ENCODE data around the gene PKD2L1. TPM values are rescaled to one million over a fixed set of nuclear protein-coding genes. Genes with fewer than 3 reads are reported as not detected.

The PKD2L1 gene
- total RNA-seq, 1 donor from 2014 or later = not detected

DNA sequence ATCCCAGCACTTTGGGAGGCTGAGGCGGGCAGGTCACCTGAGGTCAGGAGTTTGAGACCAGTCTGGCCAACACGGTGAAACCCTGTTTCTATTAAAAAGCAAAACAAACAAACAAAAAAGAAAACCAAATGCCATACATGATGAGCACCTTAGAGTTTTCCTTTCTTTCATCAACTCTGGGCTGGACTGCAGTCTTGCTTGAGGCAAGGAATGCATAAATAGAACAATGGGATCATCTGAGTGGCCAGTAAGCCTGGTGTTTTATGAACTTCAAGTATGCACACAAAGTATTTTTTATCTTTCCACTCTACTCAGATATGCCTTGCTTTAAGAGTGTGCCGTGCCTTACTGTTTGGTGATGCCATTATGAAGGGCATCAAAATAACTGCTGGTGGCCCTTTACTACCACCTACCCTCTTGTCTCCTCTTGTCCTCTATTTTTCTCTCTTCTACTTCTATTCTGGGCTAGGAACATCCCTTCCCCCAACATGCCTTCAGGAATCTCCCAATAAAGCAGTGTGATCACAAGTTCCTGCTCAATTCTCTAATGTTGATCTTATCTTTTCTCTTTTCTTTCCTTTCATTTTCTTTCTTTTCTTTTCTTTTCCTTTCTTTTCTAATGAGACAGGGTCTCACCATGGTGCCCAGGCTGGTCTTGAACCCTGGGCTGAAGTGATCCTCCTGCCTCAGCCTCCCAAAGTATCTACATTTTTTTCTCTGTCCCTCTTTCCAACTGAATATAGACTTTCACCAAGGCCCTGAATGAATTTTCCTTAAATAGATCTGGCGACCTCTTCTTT, 27.2 kb upstream of the PKD2L1 start:
- H3K9me3 Mint-ChIP-seq = no peaks in the 10 kb centered on the region
- H3K27ac Mint-ChIP-seq = peak overlapping the region; percentile 33
- no peak overlapping the region for H3K4me3 Mint-ChIP-seq
- no peaks in the 10 kb centered on the region for H3K27me3 Mint-ChIP-seq (ENCODE audit: low read depth)
- TF ChIP-seq, protein P1, sequence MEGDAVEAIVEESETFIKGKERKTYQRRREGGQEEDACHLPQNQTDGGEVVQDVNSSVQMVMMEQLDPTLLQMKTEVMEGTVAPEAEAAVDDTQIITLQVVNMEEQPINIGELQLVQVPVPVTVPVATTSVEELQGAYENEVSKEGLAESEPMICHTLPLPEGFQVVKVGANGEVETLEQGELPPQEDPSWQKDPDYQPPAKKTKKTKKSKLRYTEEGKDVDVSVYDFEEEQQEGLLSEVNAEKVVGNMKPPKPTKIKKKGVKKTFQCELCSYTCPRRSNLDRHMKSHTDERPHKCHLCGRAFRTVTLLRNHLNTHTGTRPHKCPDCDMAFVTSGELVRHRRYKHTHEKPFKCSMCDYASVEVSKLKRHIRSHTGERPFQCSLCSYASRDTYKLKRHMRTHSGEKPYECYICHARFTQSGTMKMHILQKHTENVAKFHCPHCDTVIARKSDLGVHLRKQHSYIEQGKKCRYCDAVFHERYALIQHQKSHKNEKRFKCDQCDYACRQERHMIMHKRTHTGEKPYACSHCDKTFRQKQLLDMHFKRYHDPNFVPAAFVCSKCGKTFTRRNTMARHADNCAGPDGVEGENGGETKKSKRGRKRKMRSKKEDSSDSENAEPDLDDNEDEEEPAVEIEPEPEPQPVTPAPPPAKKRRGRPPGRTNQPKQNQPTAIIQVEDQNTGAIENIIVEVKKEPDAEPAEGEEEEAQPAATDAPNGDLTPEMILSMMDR (IDR thresholded peaks at IDR 0.05; ENCODE audit: unreplicated experiment) = no peak
- DNase-seq (ENCODE audit: low spot score in 2 of 2, unreplicated experiment in 2 of 2) = no peak
- peaks cover 66% of the 10 kb centered on the region for H3K36me3 Mint-ChIP-seq
- H3K4me1 Mint-ChIP-seq = peaks cover 41% of the 10 kb centered on the region

DNA sequence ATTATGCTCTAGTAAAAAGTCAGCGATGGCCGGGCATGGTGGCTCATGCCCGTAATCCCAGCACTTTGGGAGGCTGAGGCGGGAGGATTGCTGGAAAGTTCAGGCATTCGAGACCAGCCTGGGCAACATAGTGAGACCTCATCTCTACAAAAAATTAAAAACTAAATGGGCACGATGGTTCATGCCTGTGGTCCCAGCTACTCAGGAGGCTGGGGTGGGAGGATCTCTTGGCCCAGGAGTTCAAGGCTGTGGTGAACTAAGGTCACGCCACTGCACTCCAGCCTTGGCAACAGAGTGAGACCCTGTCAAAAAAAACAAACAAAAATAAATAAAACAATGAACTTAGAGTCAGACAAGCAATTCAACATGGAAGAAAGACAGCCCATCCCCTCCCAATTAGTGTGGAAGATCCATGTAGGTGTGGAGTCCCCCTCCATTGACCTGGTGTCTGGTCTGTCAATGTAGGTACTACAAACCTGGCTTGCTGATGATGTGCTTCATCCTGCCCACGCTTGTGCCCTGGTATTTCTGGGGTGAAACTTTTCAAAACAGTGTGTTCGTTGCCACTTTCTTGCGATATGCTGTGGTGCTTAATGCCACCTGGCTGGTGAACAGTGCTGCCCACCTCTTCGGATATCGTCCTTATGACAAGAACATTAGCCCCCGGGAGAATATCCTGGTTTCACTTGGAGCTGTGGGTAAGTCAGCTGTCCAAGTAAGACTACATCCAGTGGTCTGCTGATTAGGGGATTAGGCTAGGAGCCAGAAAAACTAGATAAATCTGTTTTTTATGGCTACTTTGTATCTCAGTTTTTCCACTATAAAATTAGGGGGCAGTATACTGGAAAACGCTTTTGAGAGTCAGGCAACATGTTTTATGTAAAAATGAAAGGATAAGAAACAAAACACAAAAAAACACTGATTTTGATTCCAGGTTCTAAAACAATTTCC, 26.3 kb upstream of the PKD2L1 start:
- no peak for DNase-seq (ENCODE audit: low spot score in 2 of 2, unreplicated experiment in 2 of 2)
- H3K27ac Mint-ChIP-seq = peak overlapping the region; percentile 63
- H3K27me3 Mint-ChIP-seq (ENCODE audit: low read depth) = no peaks in the 10 kb centered on the region
- no peak overlapping the region for H3K4me3 Mint-ChIP-seq
- H3K36me3 Mint-ChIP-seq = peaks cover 63% of the 10 kb centered on the region
- H3K4me1 Mint-ChIP-seq = peaks cover 46% of the 10 kb centered on the region
- TF ChIP-seq, protein P1 (IDR thresholded peaks at IDR 0.05; ENCODE audit: unreplicated experiment) = no peak
- no peaks in the 10 kb centered on the region for H3K9me3 Mint-ChIP-seq

DNA sequence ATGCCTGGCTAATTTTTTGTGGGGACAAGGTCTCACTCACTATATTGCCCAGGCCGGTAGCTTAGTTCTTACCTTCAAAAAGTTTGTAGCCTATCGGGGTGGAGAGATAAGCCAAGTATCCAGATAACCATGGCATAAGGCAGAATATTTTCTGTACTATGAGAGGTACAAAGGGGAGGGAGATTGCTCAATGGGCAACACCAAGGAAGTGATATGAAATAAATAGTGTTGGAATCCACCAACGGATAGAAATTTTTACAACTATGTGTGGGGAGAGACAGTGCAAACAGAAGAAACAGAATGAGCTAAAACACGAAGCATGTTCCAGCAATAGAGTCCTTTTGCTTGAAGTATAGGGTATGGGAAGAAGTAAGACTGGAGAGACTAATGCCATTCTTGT, 25.1 kb upstream of the PKD2L1 start:
- H3K4me3 Mint-ChIP-seq = no peak overlapping the region
- H3K36me3 Mint-ChIP-seq = peaks cover 62% of the 10 kb centered on the region
- no peaks in the 10 kb centered on the region for H3K9me3 Mint-ChIP-seq
- no peaks in the 10 kb centered on the region for H3K27me3 Mint-ChIP-seq (ENCODE audit: low read depth)
- no peak overlapping the region for H3K27ac Mint-ChIP-seq
- peaks cover 55% of the 10 kb centered on the region for H3K4me1 Mint-ChIP-seq
- TF ChIP-seq, protein P1 (IDR thresholded peaks at IDR 0.05; ENCODE audit: unreplicated experiment) = no peak
- no peak for DNase-seq (ENCODE audit: low spot score in 2 of 2, unreplicated experiment in 2 of 2)

DNA sequence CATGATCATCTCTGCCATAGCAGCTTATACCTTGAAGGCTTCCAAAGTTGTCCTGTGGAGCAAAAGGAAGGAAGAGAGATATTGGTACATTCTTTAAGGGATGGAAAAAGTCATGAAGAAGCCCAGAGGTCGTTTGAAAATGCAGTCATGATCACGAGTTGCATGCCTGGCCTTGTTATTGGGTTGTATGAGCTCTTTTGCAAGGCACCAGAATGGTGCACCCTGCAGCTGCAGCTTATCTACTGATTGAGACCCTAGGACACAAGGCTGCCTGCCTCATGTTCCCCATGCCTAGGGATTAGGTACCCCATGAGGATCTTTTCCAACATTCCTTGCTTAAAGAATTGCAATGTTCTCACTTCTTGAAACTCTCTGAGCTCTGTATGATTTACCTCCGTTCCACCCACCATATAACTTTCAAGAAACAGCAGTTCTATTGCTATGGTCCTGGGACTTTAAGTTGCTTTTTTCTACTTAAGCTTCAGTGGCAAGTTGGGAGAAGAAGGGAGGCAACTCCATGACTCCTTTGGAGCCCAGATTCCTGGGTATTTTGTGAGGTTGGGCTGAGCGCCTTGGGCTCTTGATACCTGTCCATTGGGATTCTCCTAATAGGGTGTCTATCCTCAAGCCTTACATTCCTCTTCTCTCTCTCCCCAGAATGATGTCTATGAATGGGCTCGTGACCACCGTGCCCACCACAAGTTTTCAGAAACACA, 23.9 kb upstream of the PKD2L1 start:
- H3K4me1 Mint-ChIP-seq = peaks cover 55% of the 10 kb centered on the region
- H3K4me3 Mint-ChIP-seq = no peak overlapping the region
- no peaks in the 10 kb centered on the region for H3K27me3 Mint-ChIP-seq (ENCODE audit: low read depth)
- H3K9me3 Mint-ChIP-seq = no peaks in the 10 kb centered on the region
- no peak for DNase-seq (ENCODE audit: low spot score in 2 of 2, unreplicated experiment in 2 of 2)
- TF ChIP-seq, protein P1 (IDR thresholded peaks at IDR 0.05; ENCODE audit: unreplicated experiment) = no peak
- H3K27ac Mint-ChIP-seq = no peak overlapping the region
- H3K36me3 Mint-ChIP-seq = peaks cover 57% of the 10 kb centered on the region

DNA sequence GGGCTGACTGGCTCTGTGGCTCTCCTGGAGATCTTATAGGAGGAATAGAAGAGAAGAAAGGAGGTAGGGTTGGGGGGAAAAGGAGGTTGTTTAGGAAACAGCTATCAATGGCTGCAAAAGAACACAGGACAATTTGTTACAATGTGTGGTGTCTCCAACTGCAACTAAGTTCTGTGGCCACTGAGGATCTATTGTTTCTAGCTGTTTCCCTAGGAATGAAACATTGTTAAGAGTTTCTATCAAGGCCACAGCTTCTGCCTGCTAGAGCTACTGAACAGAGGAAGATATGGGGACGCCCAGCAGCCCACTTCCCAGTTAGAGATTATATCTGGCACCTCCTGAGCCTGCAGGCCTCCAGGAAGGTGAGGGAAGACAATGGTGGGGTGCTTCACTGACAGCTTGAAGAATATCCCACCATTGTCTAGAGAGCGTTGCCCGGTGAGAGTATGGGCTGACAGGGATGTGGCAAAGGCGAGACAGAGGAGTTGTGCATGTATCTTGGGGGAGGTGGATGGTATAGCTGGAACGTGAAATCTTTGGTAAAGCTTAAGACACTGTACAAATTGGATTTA, 21.0 kb upstream of the PKD2L1 start:
- Mint-ChIP-seq H3K27ac (peak overlapping the region; percentile 58), H3K9me3 (no peaks in the 10 kb centered on the region), H3K4me3 (peak overlapping the region; percentile 94), H3K4me1 (peaks cover 59% of the 10 kb centered on the region), H3K36me3 (peaks cover 45% of the 10 kb centered on the region), H3K27me3 (ENCODE audit: low read depth) (no peaks in the 10 kb centered on the region)
- TF ChIP-seq, protein P1 (IDR thresholded peaks at IDR 0.05; ENCODE audit: unreplicated experiment) = no peak
- no peak for DNase-seq (ENCODE audit: low spot score in 2 of 2, unreplicated experiment in 2 of 2)
